DND-41 (cell line): ENCODE measurements around the gene CFAP410.
A peak's percentile ranks its signal among the peaks of the same experiment; 100 is the strongest.

Experiments
- ATAC-seq: fragments of 200-7000 bp; cut with Tn5 transposase; 3 replicates; pipeline ENCODE4 v1.9.1; 2021; ENCODE audit warnings: low read depth; ENCODE audit not compliant: insufficient read depth
- DNase-seq: peaks from one replicate; pipeline ENCODE4 v3.0.0-alpha.2; 2020
- H2AFZ ChIP-seq: 2 replicates; pipeline ENCODE4 v1.6.0; 2012; ENCODE audit warnings: low read depth, low read length
- H3K27ac ChIP-seq: 2 replicates; pipeline ENCODE4 v1.5.1; 2012; ENCODE audit warnings: low read length, inconsistent platforms
- H3K27me3 ChIP-seq: fragments of 200-600 bp; sonication (generic); 2 replicates; pipeline ENCODE4 v1.6.0; 2012; ENCODE audit warnings: low read length, mild to moderate bottlenecking, inconsistent platforms; ENCODE audit not compliant: insufficient read depth, poor library complexity
- H3K36me3 ChIP-seq: 2 replicates; pipeline ENCODE4 v1.5.1; 2012; ENCODE audit warnings: low read length, inconsistent platforms; ENCODE audit not compliant: insufficient read depth
- H3K4me1 ChIP-seq: 2 replicates; pipeline ENCODE4 v1.5.1; 2012; ENCODE audit warnings: mild to moderate bottlenecking, low read length; ENCODE audit not compliant: insufficient read depth
- H3K4me2 ChIP-seq: 2 replicates; pipeline ENCODE4 v1.6.0; 2012; ENCODE audit warnings: mild to moderate bottlenecking, moderate library complexity, low read length, inconsistent platforms; ENCODE audit not compliant: insufficient read depth
- H3K4me3 ChIP-seq, 2 experiments: fragments of 200-600 bp in 1 of 2; shearing (Covaris generic) in 1 of 2; 2 replicates each; pipeline ENCODE4 v1.5.1; 2012 to 2016; ENCODE audit warnings: inconsistent platforms in 2 of 2, low read length in 2 of 2, mild to moderate bottlenecking in 2 of 2, low read depth in 1 of 2, moderate library complexity in 1 of 2
- H3K79me2 ChIP-seq: 2 replicates; pipeline ENCODE4 v1.6.0; 2012; ENCODE audit warnings: low read length, inconsistent platforms; ENCODE audit not compliant: insufficient read depth
- H3K9ac ChIP-seq: 2 replicates; pipeline ENCODE4 v1.6.0; 2012; ENCODE audit warnings: low read depth, mild to moderate bottlenecking, inconsistent platforms, low read length, moderate library complexity
- H3K9me3 ChIP-seq: 2 replicates; pipeline ENCODE4 v1.5.1; 2012; ENCODE audit warnings: low read length, moderate library complexity, mild to moderate bottlenecking, inconsistent platforms; ENCODE audit not compliant: insufficient read depth, severe bottlenecking
- H4K20me1 ChIP-seq: 2 replicates; pipeline ENCODE4 v1.6.0; 2012; ENCODE audit warnings: low read length; ENCODE audit not compliant: insufficient read depth
- CTCF ChIP-seq: IDR thresholded peaks from 2 replicates; pipeline ENCODE4 v1.5.1; 2012; ENCODE audit warnings: borderline replicate concordance, low read length, moderate library complexity, mild to moderate bottlenecking; ENCODE audit not compliant: poor library complexity, severe bottlenecking; ENCODE audit errors: extremely low read depth
- EZH2 ChIP-seq: IDR thresholded peaks from 3 replicates; pipeline ENCODE4 v1.6.1; 2012; ENCODE audit warnings: borderline replicate concordance, low read depth, mild to moderate bottlenecking, moderate library complexity, low read length, inconsistent platforms; ENCODE audit not compliant: severe bottlenecking

The CFAP410 gene

GRCh38 chr21:44298301-44298700 lies 40.9 kb downstream of the CFAP410 start:
- no peaks in the 10 kb centered on the region for H3K27me3 ChIP-seq
- ATAC-seq (no peak), DNase-seq (no peak)
- peaks cover 7% of the 10 kb centered on the region for H3K36me3 ChIP-seq
- no peak overlapping the region for H3K4me3 ChIP-seq
- H3K79me2 ChIP-seq, result peaks cover 31% of the 10 kb centered on the region
- no peak overlapping the region for H3K9ac ChIP-seq
- H2AFZ ChIP-seq, result no peak overlapping the region
- TF ChIP-seq EZH2 (no peak), CTCF (peak; percentile 47)
- H3K4me2 ChIP-seq, result no peak overlapping the region
- no peaks in the 10 kb centered on the region for H3K9me3 ChIP-seq
- H4K20me1 ChIP-seq, result peaks cover 25% of the 10 kb centered on the region
- no peak overlapping the region for H3K27ac ChIP-seq
- peaks cover 40% of the 10 kb centered on the region for H3K4me1 ChIP-seq

DNA sequence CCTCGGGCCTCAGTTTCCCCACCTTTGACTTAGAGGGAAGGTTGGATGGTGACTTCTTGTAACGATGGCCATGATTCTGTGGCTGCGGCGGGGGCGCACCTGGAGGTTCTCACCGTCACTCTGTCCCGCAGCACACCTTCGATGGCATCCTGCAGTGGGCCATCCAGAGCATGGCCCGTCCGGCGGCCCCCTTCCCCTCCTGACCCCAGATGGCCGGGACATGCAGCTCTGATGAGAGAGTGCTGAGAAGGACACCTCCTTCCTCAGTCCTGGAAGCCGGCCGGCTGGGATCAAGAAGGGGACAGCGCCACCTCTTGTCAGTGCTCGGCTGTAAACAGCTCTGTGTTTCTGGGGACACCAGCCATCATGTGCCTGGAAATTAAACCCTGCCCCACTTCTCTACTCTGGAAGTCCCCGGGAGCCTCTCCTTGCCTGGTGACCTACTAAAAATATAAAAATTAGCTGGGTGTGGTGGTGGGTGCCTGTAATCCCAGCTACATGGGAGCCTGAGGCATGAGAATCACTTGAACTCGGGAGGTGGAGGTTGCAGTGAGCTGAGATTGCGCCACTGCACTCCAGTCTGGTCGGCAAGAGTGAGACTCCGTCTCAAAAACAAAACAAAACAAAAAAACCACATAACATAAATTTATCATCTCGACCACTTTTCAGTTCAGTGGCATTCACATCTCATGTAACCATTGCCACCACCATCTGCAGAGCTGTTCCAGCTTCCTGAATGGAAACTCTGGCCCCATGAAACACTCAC lies 41.5 kb downstream of the CFAP410 start:
- Histone ChIP-seq H3K9ac (no peak overlapping the region), H3K79me2 (peaks cover 28% of the 10 kb centered on the region), H3K4me3 (no peak overlapping the region), H3K4me1 (peaks cover 39% of the 10 kb centered on the region), H2AFZ (no peak overlapping the region), H3K9me3 (no peaks in the 10 kb centered on the region), H3K36me3 (peaks cover 7% of the 10 kb centered on the region), H3K27me3 (no peaks in the 10 kb centered on the region), H3K27ac (no peak overlapping the region), H3K4me2 (no peak overlapping the region; the same call in 1 of the 2 replicates), H4K20me1 (peaks cover 23% of the 10 kb centered on the region)
- peak; percentile 86 for TF ChIP-seq CTCF
- no peak for TF ChIP-seq EZH2
- ATAC-seq (peak; percentile 59), DNase-seq (peak; percentile 72)

DNA sequence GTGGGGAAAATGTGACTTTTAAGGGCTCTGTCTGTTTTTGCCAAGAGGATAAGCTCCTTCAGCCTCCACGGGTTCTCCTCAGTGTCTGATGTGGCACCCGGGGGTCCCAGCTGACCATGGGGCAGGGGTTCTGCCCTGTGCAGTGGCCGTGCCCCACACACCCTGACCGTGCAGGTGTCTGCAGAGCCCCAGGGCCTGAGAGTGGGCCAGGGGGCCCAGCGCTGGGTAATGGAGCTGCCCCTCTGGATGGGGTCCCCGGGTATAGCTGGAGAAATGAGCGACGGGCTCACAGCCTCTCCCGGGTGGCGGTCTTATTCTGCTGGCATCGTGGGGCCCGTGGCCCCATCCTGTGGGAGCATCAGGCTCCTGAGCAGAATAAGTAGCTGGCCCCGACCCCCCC lies 42.3 kb downstream of the CFAP410 start:
- Histone ChIP-seq H3K27ac (no peak overlapping the region), H4K20me1 (peaks cover 15% of the 10 kb centered on the region), H2AFZ (no peak overlapping the region), H3K27me3 (no peaks in the 10 kb centered on the region), H3K79me2 (peaks cover 20% of the 10 kb centered on the region), H3K36me3 (peaks cover 3% of the 10 kb centered on the region; the same call in 1 of the 2 replicates), H3K9me3 (no peaks in the 10 kb centered on the region), H3K4me2 (no peak overlapping the region), H3K9ac (no peak overlapping the region), H3K4me1 (peaks cover 31% of the 10 kb centered on the region), H3K4me3 (no peak overlapping the region)
- TF ChIP-seq EZH2, result no peak
- DNase-seq (no peak), ATAC-seq (no peak)

DNA sequence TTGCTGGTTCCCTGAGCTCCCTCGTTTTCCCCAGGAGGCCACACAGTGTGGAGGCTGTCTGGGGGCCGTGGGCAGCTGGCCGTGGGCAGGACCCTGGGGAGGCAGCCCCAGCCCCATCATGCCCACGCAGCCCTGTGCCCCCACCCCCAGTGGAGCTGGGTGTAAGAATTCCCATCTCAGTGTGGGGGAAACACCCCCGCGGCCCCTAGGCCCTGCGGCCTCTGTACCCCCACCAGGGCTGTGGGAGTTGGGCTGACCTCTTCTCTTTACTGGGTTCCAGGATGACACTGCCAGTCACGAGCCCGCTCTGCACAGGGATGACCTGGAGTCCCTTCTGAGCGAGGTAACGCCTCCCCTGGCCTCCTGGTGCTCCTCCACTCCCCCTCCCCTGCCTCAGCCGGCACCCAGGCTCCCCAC lies 43.1 kb downstream of the CFAP410 start:
- Histone ChIP-seq H3K4me2 (no peak overlapping the region), H3K4me1 (peaks cover 23% of the 10 kb centered on the region)

More for the DNA sequence above, 43.1 kb downstream of the CFAP410 start:
- TF ChIP-seq EZH2 (no peak), CTCF (no peak)
- Histone ChIP-seq H4K20me1 (peaks cover 7% of the 10 kb centered on the region), H3K4me3 (no peak overlapping the region), H2AFZ (no peak overlapping the region), H3K36me3 (no peaks in the 10 kb centered on the region; the same call in 1 of the 2 replicates), H3K27ac (no peak overlapping the region), H3K9me3 (no peaks in the 10 kb centered on the region), H3K9ac (no peak overlapping the region), H3K27me3 (no peaks in the 10 kb centered on the region), H3K79me2 (peaks cover 12% of the 10 kb centered on the region)
- DNase-seq, result no peak
- no peak for ATAC-seq
